ENCODE measurements around the gene CES4A. TPM values are rescaled to one million over a fixed set of nuclear protein-coding genes. Genes with fewer than 3 reads are reported as not detected.
"Not testable (repeated sequence)": the region's sequence is repeated elsewhere in the genome, so short reads cannot be mapped to it uniquely, and the experiment has no call there.

The CES4A gene
- total RNA-seq, 1 experiment from 2014 or later = 0.61 TPM

DNA sequence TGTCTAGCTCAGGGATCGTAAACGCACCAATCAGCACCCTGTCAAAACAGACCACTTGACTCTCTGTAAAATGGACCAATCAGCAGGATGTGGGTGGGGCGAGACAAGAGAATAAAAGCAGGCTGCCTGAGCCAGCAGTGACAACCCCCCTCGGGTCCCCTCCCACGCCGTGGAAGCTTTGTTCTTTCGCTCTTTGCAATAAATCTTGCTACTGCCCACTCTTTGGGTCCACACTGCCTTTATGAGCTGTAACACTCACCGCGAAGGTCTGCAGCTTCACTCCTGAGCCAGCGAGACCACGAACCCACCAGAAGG lies 13.5 kb upstream of the CES4A start:
- H3K9me3 Mint-ChIP-seq; H3K4me1 Mint-ChIP-seq; POLR2A ChIA-PET; H3K27ac Mint-ChIP-seq; ATAC-seq; DNase-seq (ENCODE audit: low spot score); H3K4me3 Mint-ChIP-seq; H3K36me3 Mint-ChIP-seq; H3K27me3 Mint-ChIP-seq (ENCODE audit: low read depth): not testable (repeated sequence)
- CTCF ChIA-PET = interaction anchor here (0.6 to 6.8 kb wide), 7 partner anchors 14 to 310 kb away, joined by 3 to 39 read pairs (median 10); partner anchors contain the start of gene CES3
- TF ChIP-seq NFYB (CRISPR knock-in tag; conservative IDR thresholded peaks at IDR 0.05; ENCODE audit: low read depth) = peak; percentile 62

DNA sequence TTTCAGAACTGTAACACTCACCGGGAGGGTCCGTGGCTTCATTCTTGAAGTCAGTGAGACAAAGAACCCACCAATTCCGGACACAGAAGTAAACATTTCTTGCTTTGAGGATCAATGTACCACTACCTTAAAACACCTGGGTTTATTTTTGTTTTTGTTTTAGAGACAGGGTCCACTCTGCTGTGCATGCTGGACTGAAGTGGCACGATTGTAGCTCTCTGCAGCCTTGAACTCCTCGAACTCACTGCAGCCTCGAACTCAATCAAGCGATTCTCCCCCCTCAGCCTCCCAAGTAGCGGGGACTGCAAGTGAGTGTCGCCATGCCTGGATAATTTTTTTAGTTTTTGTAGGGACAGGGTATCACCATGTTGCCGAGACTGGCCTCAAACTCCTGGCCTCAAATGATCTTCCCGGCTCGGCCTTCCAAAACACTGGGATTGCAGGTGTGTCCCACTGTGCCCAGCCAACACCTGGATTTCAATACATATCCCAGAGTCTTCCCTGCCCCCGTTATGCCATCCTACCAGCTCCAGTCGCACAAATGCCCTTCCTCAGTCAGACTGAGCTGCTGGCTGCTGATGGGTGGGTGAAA lies 13.0 kb upstream of the CES4A start:
- TF ChIP-seq AR (CRISPR knock-in tag; IDR thresholded peaks at IDR 0.05) = no peak
- CTCF ChIA-PET = interaction anchor here (0.6 to 6.8 kb wide), 9 partner anchors 14 to 309 kb away, joined by 3 to 39 read pairs (median 4); partner anchors contain the start of gene CES3
- ATAC-seq (no peak), DNase-seq (ENCODE audit: low spot score) (no peak)
- H3K27ac Mint-ChIP-seq = no peak overlapping the region
- H3K4me3 Mint-ChIP-seq = no peak overlapping the region
- H3K27me3 Mint-ChIP-seq (ENCODE audit: low read depth) = no peaks in the 10 kb centered on the region; the same call in 1 of the 2 replicates
- no peaks in the 10 kb centered on the region for H3K9me3 Mint-ChIP-seq
- H3K4me1 Mint-ChIP-seq = peaks cover 6% of the 10 kb centered on the region
- POLR2A ChIA-PET = interaction anchor here (0.6 to 1.1 kb wide), 2 partner anchors 10 to 37 kb away, joined by 3 to 6 read pairs; no protein-coding TSS in a partner anchor
- no peaks in the 10 kb centered on the region for H3K36me3 Mint-ChIP-seq

DNA sequence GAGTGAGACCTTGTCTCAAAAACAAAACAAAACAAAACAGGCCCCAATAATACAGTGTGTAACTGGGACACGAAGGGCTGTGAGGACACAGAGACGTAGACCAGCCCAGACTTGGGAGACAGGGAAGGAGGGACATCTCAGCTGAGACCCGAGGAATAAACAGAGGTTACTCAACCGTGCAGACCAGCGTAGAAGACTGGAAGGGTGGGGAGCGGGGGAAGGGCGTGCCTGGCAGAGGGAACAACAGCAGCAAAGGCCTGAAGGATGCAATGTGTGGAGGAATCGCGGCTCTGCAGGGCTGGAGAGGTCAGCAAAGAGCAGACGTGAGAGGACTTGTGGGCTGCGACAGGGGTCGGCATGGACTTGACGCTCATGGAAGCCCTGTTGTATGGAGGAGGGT lies 11.6 kb upstream of the CES4A start:
- POLR2A ChIA-PET = interaction anchor here (0.6 to 1.1 kb wide), 2 partner anchors 11 to 1110 kb away, joined by 3 read pairs; no protein-coding TSS in a partner anchor
- no peak for DNase-seq (ENCODE audit: low spot score)
- no peaks in the 10 kb centered on the region; the same call in 1 of the 2 replicates for H3K27me3 Mint-ChIP-seq (ENCODE audit: low read depth)
- CTCF ChIA-PET = interaction anchor here (0.7 to 4.5 kb wide), 12 partner anchors 15 to 308 kb away, joined by 3 to 27 read pairs (median 4); partner anchors contain the start of genes B3GNT9 and CES3
- H3K36me3 Mint-ChIP-seq = no peaks in the 10 kb centered on the region
- H3K4me3 Mint-ChIP-seq = no peak overlapping the region
- peaks cover 6% of the 10 kb centered on the region for H3K4me1 Mint-ChIP-seq
- H3K27ac Mint-ChIP-seq = no peak overlapping the region
- no peaks in the 10 kb centered on the region for H3K9me3 Mint-ChIP-seq
- ATAC-seq = no peak
- TF ChIP-seq SMAD4 (CRISPR knock-in tag; IDR thresholded peaks at IDR 0.05) (no peak), IRF1 (CRISPR knock-in tag; IDR thresholded peaks at IDR 0.05) (no peak), E2F1 (CRISPR knock-in tag; IDR thresholded peaks at IDR 0.05) (no peak), ERG (CRISPR knock-in tag; IDR thresholded peaks at IDR 0.05) (no peak), PREB (CRISPR knock-in tag; IDR thresholded peaks at IDR 0.05; ENCODE audit: borderline replicate concordance) (no peak), ATF6 (CRISPR knock-in tag; IDR thresholded peaks at IDR 0.05) (no peak)
- TF ChIP-seq, protein P1, sequence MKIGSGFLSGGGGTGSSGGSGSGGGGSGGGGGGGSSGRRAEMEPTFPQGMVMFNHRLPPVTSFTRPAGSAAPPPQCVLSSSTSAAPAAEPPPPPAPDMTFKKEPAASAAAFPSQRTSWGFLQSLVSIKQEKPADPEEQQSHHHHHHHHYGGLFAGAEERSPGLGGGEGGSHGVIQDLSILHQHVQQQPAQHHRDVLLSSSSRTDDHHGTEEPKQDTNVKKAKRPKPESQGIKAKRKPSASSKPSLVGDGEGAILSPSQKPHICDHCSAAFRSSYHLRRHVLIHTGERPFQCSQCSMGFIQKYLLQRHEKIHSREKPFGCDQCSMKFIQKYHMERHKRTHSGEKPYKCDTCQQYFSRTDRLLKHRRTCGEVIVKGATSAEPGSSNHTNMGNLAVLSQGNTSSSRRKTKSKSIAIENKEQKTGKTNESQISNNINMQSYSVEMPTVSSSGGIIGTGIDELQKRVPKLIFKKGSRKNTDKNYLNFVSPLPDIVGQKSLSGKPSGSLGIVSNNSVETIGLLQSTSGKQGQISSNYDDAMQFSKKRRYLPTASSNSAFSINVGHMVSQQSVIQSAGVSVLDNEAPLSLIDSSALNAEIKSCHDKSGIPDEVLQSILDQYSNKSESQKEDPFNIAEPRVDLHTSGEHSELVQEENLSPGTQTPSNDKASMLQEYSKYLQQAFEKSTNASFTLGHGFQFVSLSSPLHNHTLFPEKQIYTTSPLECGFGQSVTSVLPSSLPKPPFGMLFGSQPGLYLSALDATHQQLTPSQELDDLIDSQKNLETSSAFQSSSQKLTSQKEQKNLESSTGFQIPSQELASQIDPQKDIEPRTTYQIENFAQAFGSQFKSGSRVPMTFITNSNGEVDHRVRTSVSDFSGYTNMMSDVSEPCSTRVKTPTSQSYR (CRISPR knock-in tag; IDR thresholded peaks at IDR 0.05) = no peak
- TF ChIP-seq, protein P2, sequence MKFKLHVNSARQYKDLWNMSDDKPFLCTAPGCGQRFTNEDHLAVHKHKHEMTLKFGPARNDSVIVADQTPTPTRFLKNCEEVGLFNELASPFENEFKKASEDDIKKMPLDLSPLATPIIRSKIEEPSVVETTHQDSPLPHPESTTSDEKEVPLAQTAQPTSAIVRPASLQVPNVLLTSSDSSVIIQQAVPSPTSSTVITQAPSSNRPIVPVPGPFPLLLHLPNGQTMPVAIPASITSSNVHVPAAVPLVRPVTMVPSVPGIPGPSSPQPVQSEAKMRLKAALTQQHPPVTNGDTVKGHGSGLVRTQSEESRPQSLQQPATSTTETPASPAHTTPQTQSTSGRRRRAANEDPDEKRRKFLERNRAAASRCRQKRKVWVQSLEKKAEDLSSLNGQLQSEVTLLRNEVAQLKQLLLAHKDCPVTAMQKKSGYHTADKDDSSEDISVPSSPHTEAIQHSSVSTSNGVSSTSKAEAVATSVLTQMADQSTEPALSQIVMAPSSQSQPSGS (CRISPR knock-in tag; IDR thresholded peaks at IDR 0.05; ENCODE audit: borderline replicate concordance, low read depth) = no peak
- TF ChIP-seq, protein P3, sequence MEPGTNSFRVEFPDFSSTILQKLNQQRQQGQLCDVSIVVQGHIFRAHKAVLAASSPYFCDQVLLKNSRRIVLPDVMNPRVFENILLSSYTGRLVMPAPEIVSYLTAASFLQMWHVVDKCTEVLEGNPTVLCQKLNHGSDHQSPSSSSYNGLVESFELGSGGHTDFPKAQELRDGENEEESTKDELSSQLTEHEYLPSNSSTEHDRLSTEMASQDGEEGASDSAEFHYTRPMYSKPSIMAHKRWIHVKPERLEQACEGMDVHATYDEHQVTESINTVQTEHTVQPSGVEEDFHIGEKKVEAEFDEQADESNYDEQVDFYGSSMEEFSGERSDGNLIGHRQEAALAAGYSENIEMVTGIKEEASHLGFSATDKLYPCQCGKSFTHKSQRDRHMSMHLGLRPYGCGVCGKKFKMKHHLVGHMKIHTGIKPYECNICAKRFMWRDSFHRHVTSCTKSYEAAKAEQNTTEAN (CRISPR knock-in tag; IDR thresholded peaks at IDR 0.05) = no peak

Data from WTC11 (cell line).